GM19452 (cell line): Measurements from ENCODE around the gene VTI1A.
"Not testable (repeated sequence)": the region's sequence is repeated elsewhere in the genome, so short reads cannot be mapped to it uniquely, and the experiment has no call there.

Source experiments
- ATAC-seq: cut with Tn5 transposase; IDR thresholded peaks from one replicate; pipeline ENCODE4 v1.9.1; 2021; ENCODE audit not compliant: unreplicated experiment

VTI1A gene

GRCh38 chr10:112584276-112584675, 137.3 kb downstream of the VTI1A start:
- ATAC-seq = no peak

- no peak for ATAC-seq
These were observed 138.1 kb downstream of the VTI1A start for GRCh38 chr10:112585126-112585525.

- ATAC-seq = no peak
These were observed 138.9 kb downstream of the VTI1A start for GRCh38 chr10:112585960-112586359.

GRCh38 chr10:112587729-112588128, 140.7 kb downstream of the VTI1A start:
- ATAC-seq = no peak

GRCh38 chr10:112588225-112588990, 141.4 kb downstream of the VTI1A start:
- ATAC-seq = no peak

- ATAC-seq = no peak
These were observed 142.1 kb downstream of the VTI1A start for GRCh38 chr10:112589081-112589480.

- not testable (repeated sequence) for ATAC-seq
These were observed 143.8 kb downstream of the VTI1A start for GRCh38 chr10:112590786-112591185.

GRCh38 chr10:112593023-112593422, 146.0 kb downstream of the VTI1A start:
- no peak for ATAC-seq

- ATAC-seq = no peak
These were observed 154.4 kb downstream of the VTI1A start for GRCh38 chr10:112601214-112602090.

GRCh38 chr10:112603062-112603461, 156.0 kb downstream of the VTI1A start:
- no peak for ATAC-seq

- no peak for ATAC-seq
These were observed 158.0 kb downstream of the VTI1A start for GRCh38 chr10:112605063-112605462.

GRCh38 chr10:112607506-112607905, 160.5 kb downstream of the VTI1A start:
- no peak for ATAC-seq

GRCh38 chr10:112613620-112614019, 166.6 kb downstream of the VTI1A start:
- no peak for ATAC-seq

GRCh38 chr10:112614072-112614471, 167.1 kb downstream of the VTI1A start:
- no peak for ATAC-seq

- no peak for ATAC-seq
These were observed 167.6 kb downstream of the VTI1A start for GRCh38 chr10:112614586-112614985.

- ATAC-seq = no peak
These were observed 168.3 kb downstream of the VTI1A start for GRCh38 chr10:112615269-112615668.

- ATAC-seq = no peak
These were observed 169.6 kb downstream of the VTI1A start for GRCh38 chr10:112616647-112617046.

GRCh38 chr10:112618814-112619213, 171.8 kb downstream of the VTI1A start:
- no peak for ATAC-seq

- no peak for ATAC-seq
These were observed 172.5 kb downstream of the VTI1A start for GRCh38 chr10:112619556-112619955.

GRCh38 chr10:112622786-112623185, 175.8 kb downstream of the VTI1A start:
- ATAC-seq = no peak

GRCh38 chr10:112624546-112625048, 177.6 kb downstream of the VTI1A start:
- no peak for ATAC-seq
